Panc1 (cell line): ENCODE data around the gene MTARC2. TPM values are rescaled to one million over a fixed set of nuclear protein-coding genes. Genes with fewer than 3 reads are reported as not detected.
A peak's percentile ranks its signal among the peaks of the same experiment; 100 is the strongest.

ENCODE experiments used
- ATAC-seq: fragments of 200-7000 bp; cut with Tn5 transposase; 2 replicates; pipeline ENCODE4 v1.9.1; 2020; ENCODE audit warnings: mild to moderate bottlenecking, moderate library complexity
- BruUV-seq: library from RNA; stranded (reverse); fragments of 400-500 nt; replicated peaks from 2 replicates; lab custom pipeline; 2021; lab: Mats Ljungman, UMichigan
- CTCF ChIA-PET: fragments of 300-600 bp; sonication (Branson Sonifier 250); formaldehyde crosslinking; loops from one replicate; lab custom pipeline; 2022; ENCODE audit warnings: antibody characterized with exemption; lab: Charles Lee
- POLR2A ChIA-PET: fragments of 300-600 bp; sonication (Branson Sonifier 250); formaldehyde crosslinking; loops from one replicate; lab custom pipeline; 2022; ENCODE audit warnings: antibody characterized with exemption; lab: Charles Lee
- DNase-seq: peaks from one replicate; pipeline ENCODE4 v3.0.0-alpha.2; 2010; ENCODE audit warnings: low read depth, low spot score
- H3K27ac ChIP-seq: 2 replicates; pipeline ENCODE4 v1.5.1; 2011; ENCODE audit warnings: mild to moderate bottlenecking, low read length, inconsistent platforms
- H3K27me3 ChIP-seq: fragments of 200-500 bp; sonication (Bioruptor generic); 2 replicates; pipeline ENCODE4 v1.6.0; 2014; ENCODE audit warnings: low read length, inconsistent platforms; ENCODE audit not compliant: control insufficient read depth, insufficient read depth
- H3K36me3 ChIP-seq: fragments of 200-500 bp; sonication (Bioruptor generic); 2 replicates; pipeline ENCODE4 v1.5.1; 2014; ENCODE audit warnings: inconsistent platforms, mild to moderate bottlenecking, low read length, moderate library complexity; ENCODE audit not compliant: control insufficient read depth, insufficient read depth
- H3K4me1 ChIP-seq: 2 replicates; pipeline ENCODE4 v1.5.1; 2011; ENCODE audit warnings: inconsistent platforms, mild to moderate bottlenecking, low read length, moderate library complexity; ENCODE audit not compliant: control insufficient read depth, insufficient read depth
- H3K4me3 ChIP-seq, 2 experiments: 2 replicates each; pipeline ENCODE4 v1.5.1; 2011 to 2012; ENCODE audit warnings: low read depth in 2 of 2, low read length in 2 of 2, mild to moderate bottlenecking in 2 of 2, inconsistent platforms in 1 of 2, moderate library complexity in 1 of 2
- H3K9me3 ChIP-seq: fragments of 200-500 bp; sonication (Bioruptor generic); 2 replicates; pipeline ENCODE4 v1.5.1; 2014; ENCODE audit warnings: low read depth, mild to moderate bottlenecking, inconsistent platforms, low read length, moderate library complexity; ENCODE audit not compliant: control insufficient read depth, insufficient read depth
- CTCF ChIP-seq: fragments of 450-650 bp; IDR thresholded peaks from 2 replicates; pipeline ENCODE4 v1.5.1; 2017; ENCODE audit warnings: mild to moderate bottlenecking
- POLR2AphosphoS5 ChIP-seq: IDR thresholded peaks from 2 replicates; pipeline ENCODE4 v1.6.1; 2012; ENCODE audit warnings: mild to moderate bottlenecking, low read depth, low read length, moderate library complexity
- REST ChIP-seq, 2 experiments: IDR thresholded peaks; 2 replicates each; pipeline ENCODE4 v1.6.1; 2011 to 2012; ENCODE audit warnings: low read depth in 2 of 2, control low read depth in 1 of 2, low read length in 1 of 2, mild to moderate bottlenecking in 1 of 2, moderate library complexity in 1 of 2; ENCODE audit not compliant: insufficient read depth in 1 of 2
- SIN3A ChIP-seq: IDR thresholded peaks from 2 replicates; pipeline ENCODE4 v1.6.1; 2012; ENCODE audit warnings: low read depth, mild to moderate bottlenecking, low read length, moderate library complexity, borderline replicate concordance; ENCODE audit not compliant: insufficient read depth
- TCF7L2 ChIP-seq: IDR thresholded peaks from 2 replicates; pipeline ENCODE4 v1.6.1; 2011; ENCODE audit warnings: mild to moderate bottlenecking, low read depth, low read length, inconsistent platforms
- in situ Hi-C: cut with HindIII; loops from 2 replicates; pipeline ENCODE4 v1.10.0; 2016; ENCODE audit warnings: low sequenced_read_pairs, low pct_unique_long_range_greater_than_20kb
- intact Hi-C: fragments of 100-400 bp; cut with micrococcal nuclease; formaldehyde crosslinking; loops from one replicate; pipeline ENCODE4 v1.10.0; 2022; ENCODE audit not compliant: unreplicated experiment
- total RNA-seq: library from RNA; stranded (reverse); gene quantifications from one replicate; pipeline ENCODE4 v1.2.1, GENCODE V29; 2021; ENCODE audit not compliant: unreplicated experiment

Gene MTARC2
- total RNA-seq, 1 experiment from 2014 or later = 10.1 TPM

- Histone ChIP-seq H3K9me3 (no peaks in the 10 kb centered on the region), H3K27ac (no peak overlapping the region), H3K4me3 (no peak overlapping the region), H3K36me3 (no peaks in the 10 kb centered on the region), H3K4me1 (peaks cover 3% of the 10 kb centered on the region), H3K27me3 (no peaks in the 10 kb centered on the region)
- CTCF ChIA-PET = no interaction called here
- no TSS peak for BruUV-seq
- intact Hi-C loops (no loop called here), in situ Hi-C loops (no loop called here)
- TF ChIP-seq SIN3A (no peak), REST (IDR thresholded peaks at IDR 0.05; ENCODE audit: insufficient read depth in 1 of 2, low read depth in 2 of 2, low read length in 1 of 2) (no peak), TCF7L2 (no peak), CTCF (no peak), POLR2AphosphoS5 (no peak)
- POLR2A ChIA-PET = no interaction called here
- no peak for DNase-seq
- ATAC-seq = no peak
These were observed 5.6 kb upstream of the MTARC2 start for GRCh38 chr1:220742520-220742919.

GRCh38 chr1:220746851-220747250, 1.3 kb upstream of the MTARC2 start:
- no TSS peak for BruUV-seq

More at GRCh38 chr1:220746851-220747250, 1.3 kb upstream of the MTARC2 start:
- POLR2A ChIA-PET = no interaction called here
- Histone ChIP-seq H3K4me1 (peaks cover 7% of the 10 kb centered on the region), H3K27ac (peak overlapping the region; percentile 84; the same call in 1 of the 2 replicates), H3K9me3 (no peaks in the 10 kb centered on the region), H3K36me3 (no peaks in the 10 kb centered on the region; the same call in 1 of the 2 replicates), H3K4me3 (no peak overlapping the region), H3K27me3 (no peaks in the 10 kb centered on the region)
- no peak for TF ChIP-seq POLR2AphosphoS5
- TF ChIP-seq REST (IDR thresholded peaks at IDR 0.05; ENCODE audit: insufficient read depth in 1 of 2, low read depth in 2 of 2, low read length in 1 of 2) = no peak
- TF ChIP-seq TCF7L2 = no peak
- TF ChIP-seq CTCF = no peak
- TF ChIP-seq SIN3A = no peak
- intact Hi-C loops = no loop called here
- DNase-seq (no peak), ATAC-seq (no peak)
- in situ Hi-C loops = no loop called here
- CTCF ChIA-PET = interaction anchor here (0.6 kb wide), 1 partner anchor 445 kb away, joined by 3 read pairs; no protein-coding TSS in a partner anchor
